H1 (cell line): ENCODE measurements around the gene TBC1D9B. TPM values are rescaled to one million over a fixed set of nuclear protein-coding genes. Genes with fewer than 3 reads are reported as not detected.

Experiments
- CTCF ChIA-PET: fragments of 300-600 bp; sonication (Branson Sonifier 250); formaldehyde crosslinking; loops from one replicate; lab custom pipeline; 2021; ENCODE audit not compliant: partially characterized antibody; lab: Charles Lee
- POLR2A ChIA-PET: fragments of 300-600 bp; sonication (Branson Sonifier 250); formaldehyde crosslinking; loops from one replicate; lab custom pipeline; 2021; ENCODE audit warnings: inconsistent platforms; ENCODE audit not compliant: partially characterized antibody; lab: Charles Lee
- DNase-seq, 2 experiments: peaks; one replicate each; pipeline versions ENCODE4 v3.0.0 to v3.0.0-alpha.2; 2010 to 2022; ENCODE audit warnings: low spot score in 2 of 2, low read depth in 1 of 2, mixed read lengths in 1 of 2
- FAIRE-seq: peaks from 2 replicates; lab custom pipeline; 2011; peaks lifted over from hg19 to GRCh38; lab: Jason Lieb, UNC
- H2AFZ ChIP-seq: 2 replicates; pipeline ENCODE4 v1.8.1; 2012; ENCODE audit warnings: low read length, inconsistent platforms
- H2AK5ac ChIP-seq: 2 replicates; pipeline ENCODE4 v1.6.1; 2013; ENCODE audit warnings: low read depth, low read length
- H2BK120ac ChIP-seq: replicated peaks from 2 replicates; pipeline ENCODE3; 2013; ENCODE audit warnings: low read depth, low read length, inconsistent platforms
- H2BK12ac ChIP-seq: 2 replicates; pipeline ENCODE4 v1.6.1; 2013; ENCODE audit warnings: low read depth, low read length
- H2BK15ac ChIP-seq: 2 replicates; pipeline ENCODE4 v1.6.1; 2013; ENCODE audit warnings: low read length
- H2BK20ac ChIP-seq: 2 replicates; pipeline ENCODE4 v1.6.1; 2013; ENCODE audit warnings: low read length
- H2BK5ac ChIP-seq: 2 replicates; pipeline ENCODE4 v1.6.1; 2013; ENCODE audit warnings: low read depth, low read length
- H3K14ac ChIP-seq: 2 replicates; pipeline ENCODE4 v1.6.1; 2013; ENCODE audit warnings: inconsistent platforms; ENCODE audit not compliant: insufficient read length
- H3K18ac ChIP-seq: 2 replicates; pipeline ENCODE4 v1.6.1; 2013; ENCODE audit warnings: low read length; ENCODE audit errors: extremely low read depth
- H3K23ac ChIP-seq: 2 replicates; pipeline ENCODE4 v1.6.1; 2013; ENCODE audit warnings: inconsistent platforms; ENCODE audit not compliant: insufficient read length
- H3K23me2 ChIP-seq: 2 replicates; pipeline ENCODE4 v1.6.1; 2013; ENCODE audit warnings: low read depth, low read length
- H3K27ac ChIP-seq: 2 replicates; pipeline ENCODE4 v1.6.1; 2011; ENCODE audit warnings: low read depth, low read length, inconsistent platforms
- H3K27me3 ChIP-seq, 4 experiments: replicated peaks in 1 of 4; 1 replicate in 1 of 4; 2 replicates in 3 of 4; pipeline versions ENCODE4 v1.6.1 to v1.8.1; 2011 to 2013; ENCODE audit warnings: low read length in 3 of 4, mild to moderate bottlenecking in 3 of 4, inconsistent platforms in 2 of 4, mixed read lengths in 2 of 4, moderate library complexity in 1 of 4; ENCODE audit not compliant: control insufficient read depth in 3 of 4, insufficient read depth in 3 of 4; ENCODE audit errors: extremely low read depth in 1 of 4
- H3K36me3 ChIP-seq, 4 experiments: 2 replicates each; pipeline versions ENCODE4 v1.6.1 to v1.8.1; 2011 to 2013; ENCODE audit warnings: mild to moderate bottlenecking in 4 of 4, low read length in 3 of 4, moderate library complexity in 2 of 4, control low read depth in 1 of 4, inconsistent platforms in 1 of 4; ENCODE audit not compliant: insufficient read depth in 4 of 4, control insufficient read depth in 2 of 4
- H3K4ac ChIP-seq: replicated peaks from 2 replicates; pipeline ENCODE3; 2013; ENCODE audit warnings: low read length, low read depth, mixed read lengths, inconsistent platforms; ENCODE audit not compliant: insufficient read length
- H3K4me1 ChIP-seq, 4 experiments: replicated peaks in 1 of 4; 1 replicate in 1 of 4; 2 replicates in 3 of 4; pipeline versions ENCODE4 v1.6.1 to v1.8.1; 2011 to 2013; ENCODE audit warnings: low read length in 3 of 4, inconsistent platforms in 2 of 4, mixed read lengths in 1 of 4; ENCODE audit not compliant: insufficient read depth in 4 of 4, control insufficient read depth in 3 of 4
- H3K4me2 ChIP-seq, 2 experiments: 2 replicates each; pipeline versions ENCODE4 v1.6.1 to v1.8.1; 2011 to 2013; ENCODE audit warnings: low read depth in 2 of 2, low read length in 2 of 2, control low read depth in 1 of 2, inconsistent platforms in 1 of 2, mild to moderate bottlenecking in 1 of 2; ENCODE audit not compliant: insufficient read depth in 1 of 2
- H3K4me3 ChIP-seq, 4 experiments: fragments of 200-600, 300-600 bp in 1 of 4; sonication (generic), shearing (Covaris generic), sonication (Bioruptor Twin) in 1 of 4; 2 replicates each; pipeline versions ENCODE4 v1.5.1 to v1.8.1; 2011 to 2016; ENCODE audit warnings: low read length in 4 of 4, low read depth in 3 of 4, control low read depth in 2 of 4, inconsistent platforms in 2 of 4, mild to moderate bottlenecking in 2 of 4, mixed read lengths in 1 of 4, moderate library complexity in 1 of 4; ENCODE audit not compliant: insufficient read depth in 2 of 4; ENCODE audit errors: extremely low read depth in 1 of 4
- H3K56ac ChIP-seq: replicated peaks from 2 replicates; pipeline ENCODE3; 2013; ENCODE audit warnings: low read depth, mild to moderate bottlenecking, mixed read lengths, low read length, inconsistent platforms; ENCODE audit not compliant: insufficient read length
- H3K79me1 ChIP-seq: 2 replicates; pipeline ENCODE4 v1.6.1; 2013; ENCODE audit warnings: low read depth, low read length, control low read depth
- H3K79me2 ChIP-seq, 2 experiments: 2 replicates each; pipeline versions ENCODE4 v1.6.1 to v1.8.1; 2012 to 2013; ENCODE audit warnings: low read length in 2 of 2, mild to moderate bottlenecking in 2 of 2, inconsistent platforms in 1 of 2; ENCODE audit not compliant: insufficient read depth in 2 of 2, control insufficient read depth in 1 of 2
- H3K9ac ChIP-seq, 4 experiments: replicated peaks in 1 of 4; 1 replicate in 1 of 4; 2 replicates in 3 of 4; pipeline versions ENCODE4 v1.6.1 to v1.8.1; 2011 to 2013; ENCODE audit warnings: low read depth in 3 of 4, low read length in 3 of 4, control low read depth in 2 of 4, mild to moderate bottlenecking in 2 of 4, moderate library complexity in 2 of 4, inconsistent platforms in 1 of 4; ENCODE audit errors: extremely low read depth in 1 of 4
- H3K9me3 ChIP-seq, 2 experiments: 2 replicates each; pipeline versions ENCODE4 v1.6.1 to v1.8.1; 2012 to 2013; ENCODE audit warnings: mild to moderate bottlenecking in 2 of 2, moderate library complexity in 2 of 2, control low read depth in 1 of 2, inconsistent platforms in 1 of 2, low read depth in 1 of 2, low read length in 1 of 2, mixed read lengths in 1 of 2; ENCODE audit not compliant: insufficient read depth in 2 of 2
- H4K20me1 ChIP-seq, 2 experiments: replicated peaks in 1 of 2; 2 replicates each; pipeline versions ENCODE3 to v1.8.1; 2011 to 2013; ENCODE audit warnings: inconsistent platforms in 2 of 2, low read length in 2 of 2, mild to moderate bottlenecking in 1 of 2; ENCODE audit not compliant: insufficient read depth in 2 of 2, control insufficient read depth in 1 of 2
- H4K5ac ChIP-seq: 2 replicates; pipeline ENCODE4 v1.6.1; 2013; ENCODE audit warnings: low read length, low read depth, mixed read lengths, inconsistent platforms; ENCODE audit not compliant: insufficient read length
- H4K8ac ChIP-seq: 2 replicates; pipeline ENCODE4 v1.8.0; 2013; ENCODE audit warnings: mild to moderate bottlenecking, moderate library complexity, low read length, inconsistent platforms; ENCODE audit not compliant: insufficient read depth; ENCODE audit errors: extremely low read depth
- H4K91ac ChIP-seq: replicated peaks from 2 replicates; pipeline ENCODE3; 2013; ENCODE audit warnings: low read length, mixed read lengths, inconsistent platforms; ENCODE audit not compliant: insufficient read length
- EP300 ChIP-seq, 2 experiments: IDR thresholded peaks; 1 replicate in 1 of 2; 2 replicates in 1 of 2; pipeline ENCODE4 v1.6.1; 2011 to 2012; ENCODE audit warnings: low read depth in 2 of 2, low read length in 2 of 2, mild to moderate bottlenecking in 2 of 2, borderline replicate concordance in 1 of 2, inconsistent platforms in 1 of 2, moderate library complexity in 1 of 2
- FOSL1 ChIP-seq: IDR thresholded peaks from 2 replicates; pipeline ENCODE4 v1.6.1; 2011; ENCODE audit warnings: mild to moderate bottlenecking, low read depth, low read length, moderate library complexity; ENCODE audit not compliant: insufficient read depth
- POLR2A ChIP-seq, 2 experiments: IDR thresholded peaks; 1 replicate in 1 of 2; 2 replicates in 1 of 2; pipeline ENCODE4 v1.6.1; 2011; ENCODE audit warnings: low read depth in 2 of 2, low read length in 2 of 2, mild to moderate bottlenecking in 2 of 2; ENCODE audit errors: control extremely low read depth in 1 of 2
- SIX5 ChIP-seq: IDR thresholded peaks from 2 replicates; pipeline ENCODE4 v1.6.1; 2011; ENCODE audit warnings: mild to moderate bottlenecking, low read depth, low read length
- WGBS, 2 experiments: shearing (Covaris generic) in 1 of 2; methylation state at CpG; one replicate each; pipeline versions ENCODE4 v1.1.6 to v1.1.7; 2013 to 2015; ENCODE audit warnings: low lambda C conversion rate in 2 of 2, mixed read lengths in 2 of 2, inconsistent platforms in 1 of 2, low coverage in 1 of 2, missing lambda C conversion rate in 1 of 2; ENCODE audit not compliant: insufficient replicate concordance in 2 of 2, insufficient coverage in 1 of 2, insufficient read length in 1 of 2; ENCODE audit errors: extremely low coverage in 1 of 2, missing lambda C conversion rate in 1 of 2; 5-methylcytosine and 5-hydroxymethylcytosine counted together
- polyA plus RNA-seq, 7 experiments: library from polyadenylated mRNA; depleted of rRNA in 3 of 7; stranded (reverse) in 5 of 7; unstranded in 2 of 7; fragments of >200 nt in 5 of 7; fragments of 200-250 nt in 2 of 7; gene quantifications; 1 replicate in 5 of 7; 2 replicates in 1 of 7; 4 replicates in 1 of 7; pipeline versions ENCODE4 v1.2.1 to v1.2.3, GENCODE V29; 2011 to 2013; ENCODE audit warnings: missing spikeins in 2 of 7, mixed read lengths in 2 of 7
- total RNA-seq: library from RNA; stranded (reverse); fragmentation: NEBNext Ultra II Directional; extraction: Animal tissue kit (Norgen Biotek cat#: 25700); gene quantifications from 2 replicates; pipeline ENCODE4 v1.2.1, GENCODE V29; 2021
- TF ChIP-seq, protein P1 (sequence below): IDR thresholded peaks from 2 replicates; pipeline ENCODE4 v1.6.1; 2012; ENCODE audit warnings: low read length, inconsistent platforms
- TF ChIP-seq, protein P2 (sequence below), 3 experiments: IDR thresholded peaks; 1 replicate in 2 of 3; 2 replicates in 1 of 3; pipeline versions ENCODE4 v1.5.1 to v1.6.1; 2011; ENCODE audit warnings: low read length in 3 of 3, mild to moderate bottlenecking in 3 of 3, inconsistent platforms in 2 of 3, low read depth in 1 of 3, moderate library complexity in 1 of 3; ENCODE audit not compliant: insufficient read depth in 1 of 3; ENCODE audit errors: control extremely low read depth in 1 of 3

The TBC1D9B gene
- total and polyA plus RNA-seq, 2 of the 8 experiments (the other 6 are each of a cell fraction or from before 2014, with no cell fraction given), result 33.6 to 57.1 TPM

DNA sequence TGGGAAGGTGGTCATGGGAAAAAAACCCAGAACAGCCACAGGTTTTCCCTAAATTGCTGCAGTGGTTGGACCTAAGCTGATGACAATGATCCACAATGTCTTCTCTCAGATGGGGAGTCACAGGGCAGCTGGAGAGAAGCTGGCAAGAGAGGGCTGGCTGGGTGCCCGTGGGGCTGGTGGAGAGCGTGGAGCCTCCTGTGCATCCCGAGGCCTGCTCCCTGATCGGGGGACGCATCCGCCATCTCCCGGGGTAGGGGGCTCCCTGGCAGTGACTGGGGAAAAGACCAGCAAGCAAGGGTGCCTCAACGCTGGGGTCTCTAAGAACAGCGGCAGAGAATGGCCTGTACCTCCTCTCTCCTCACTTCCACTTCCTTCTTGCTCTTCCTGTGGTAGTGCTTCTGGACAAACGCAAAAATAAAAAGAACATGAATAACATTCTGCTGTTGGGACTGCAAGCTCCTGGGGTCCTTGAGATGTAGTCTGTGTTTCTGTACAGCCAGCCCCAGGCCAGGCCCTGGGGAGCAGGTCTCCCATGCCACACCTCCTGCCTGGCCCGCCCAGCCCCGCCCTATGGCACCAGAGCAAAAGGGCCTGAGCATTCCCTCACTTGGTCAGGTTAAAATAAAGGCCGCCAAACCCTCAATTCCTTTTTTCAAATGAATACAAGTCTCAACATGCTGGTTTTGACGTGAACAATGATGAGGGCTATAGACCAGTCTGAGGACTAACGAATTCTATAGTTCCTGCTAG, 42.0 kb downstream of the TBC1D9B start:
- Histone ChIP-seq H2BK12ac (no peak overlapping the region), H3K23me2 (no peaks in the 10 kb centered on the region), H3K79me1 (no peaks in the 10 kb centered on the region), H3K9me3 (peaks cover 4 to 8% of the 10 kb centered on the region in 2 experiments; a peak in 1 of 4 replicates), H2BK5ac (no peak overlapping the region), H4K20me1 (peaks cover 0 to 2% of the 10 kb centered on the region in 2 experiments), H3K79me2 (no peaks in the 10 kb centered on the region), H3K14ac (no peak overlapping the region), H3K23ac (no peak overlapping the region), H3K4me1 (no peaks in the 10 kb centered on the region; a peak in 1 of 7 replicates), H2BK20ac (no peak overlapping the region), H3K36me3 (peaks cover 0 to 30% (median 13%) of the 10 kb centered on the region in 4 experiments; a peak in 6 of 8 replicates), H4K91ac (no peak overlapping the region), H3K9ac (no peak overlapping the region), H4K5ac (no peak overlapping the region), H2BK15ac (no peak overlapping the region), H2AFZ (no peak overlapping the region), H2BK120ac (no peak overlapping the region), H2AK5ac (no peak overlapping the region), H3K4me2 (no peak overlapping the region), H3K18ac (no peak overlapping the region), H3K4ac (no peak overlapping the region), H3K27ac (no peak overlapping the region), H4K8ac (no peak overlapping the region), H3K27me3 (no peaks in the 10 kb centered on the region), H3K4me3 (no peak overlapping the region), H3K56ac (no peak overlapping the region)
- DNase-seq (no peak), FAIRE-seq (no peak)
- CTCF ChIA-PET, result interaction anchor here (1.0 to 8.0 kb wide), 3 partner anchors 15 to 449 kb away, joined by 3 to 67 read pairs (median 4); no protein-coding TSS in a partner anchor
- 90% methylated on average over 15 of the region's 15 CpGs; no CpG with 5 or more reads in 1 of the 2 experiments for WGBS, 2 experiments
- no peak for TF ChIP-seq POLR2A (IDR thresholded peaks at IDR 0.05; ENCODE audit: control extremely low read depth in 1 of 2, low read depth in 2 of 2, low read length in 2 of 2)
- TF ChIP-seq FOSL1, result no peak
- no peak for TF ChIP-seq EP300 (IDR thresholded peaks at IDR 0.05; ENCODE audit: borderline replicate concordance in 1 of 2, low read depth in 2 of 2, low read length in 2 of 2)
- TF ChIP-seq, protein P1, sequence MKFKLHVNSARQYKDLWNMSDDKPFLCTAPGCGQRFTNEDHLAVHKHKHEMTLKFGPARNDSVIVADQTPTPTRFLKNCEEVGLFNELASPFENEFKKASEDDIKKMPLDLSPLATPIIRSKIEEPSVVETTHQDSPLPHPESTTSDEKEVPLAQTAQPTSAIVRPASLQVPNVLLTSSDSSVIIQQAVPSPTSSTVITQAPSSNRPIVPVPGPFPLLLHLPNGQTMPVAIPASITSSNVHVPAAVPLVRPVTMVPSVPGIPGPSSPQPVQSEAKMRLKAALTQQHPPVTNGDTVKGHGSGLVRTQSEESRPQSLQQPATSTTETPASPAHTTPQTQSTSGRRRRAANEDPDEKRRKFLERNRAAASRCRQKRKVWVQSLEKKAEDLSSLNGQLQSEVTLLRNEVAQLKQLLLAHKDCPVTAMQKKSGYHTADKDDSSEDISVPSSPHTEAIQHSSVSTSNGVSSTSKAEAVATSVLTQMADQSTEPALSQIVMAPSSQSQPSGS, result no peak
- no peak for TF ChIP-seq SIX5
- TF ChIP-seq, protein P2, sequence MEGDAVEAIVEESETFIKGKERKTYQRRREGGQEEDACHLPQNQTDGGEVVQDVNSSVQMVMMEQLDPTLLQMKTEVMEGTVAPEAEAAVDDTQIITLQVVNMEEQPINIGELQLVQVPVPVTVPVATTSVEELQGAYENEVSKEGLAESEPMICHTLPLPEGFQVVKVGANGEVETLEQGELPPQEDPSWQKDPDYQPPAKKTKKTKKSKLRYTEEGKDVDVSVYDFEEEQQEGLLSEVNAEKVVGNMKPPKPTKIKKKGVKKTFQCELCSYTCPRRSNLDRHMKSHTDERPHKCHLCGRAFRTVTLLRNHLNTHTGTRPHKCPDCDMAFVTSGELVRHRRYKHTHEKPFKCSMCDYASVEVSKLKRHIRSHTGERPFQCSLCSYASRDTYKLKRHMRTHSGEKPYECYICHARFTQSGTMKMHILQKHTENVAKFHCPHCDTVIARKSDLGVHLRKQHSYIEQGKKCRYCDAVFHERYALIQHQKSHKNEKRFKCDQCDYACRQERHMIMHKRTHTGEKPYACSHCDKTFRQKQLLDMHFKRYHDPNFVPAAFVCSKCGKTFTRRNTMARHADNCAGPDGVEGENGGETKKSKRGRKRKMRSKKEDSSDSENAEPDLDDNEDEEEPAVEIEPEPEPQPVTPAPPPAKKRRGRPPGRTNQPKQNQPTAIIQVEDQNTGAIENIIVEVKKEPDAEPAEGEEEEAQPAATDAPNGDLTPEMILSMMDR (IDR thresholded peaks at IDR 0.05; ENCODE audit: control extremely low read depth in 1 of 3, insufficient read depth in 1 of 3, low read depth in 1 of 3, low read length in 3 of 3), result no peak
- POLR2A ChIA-PET, result interaction anchor here (0.7 to 2.2 kb wide), 2 partner anchors 28 to 85 kb away, joined by 3 to 5 read pairs; no protein-coding TSS in a partner anchor
